Mammary epithelial cell (primary cell): ENCODE results near the gene GOLGA2.

Source experiments
- CTCF ChIP-seq, 2 donors: IDR thresholded peaks in 1 of 2; conservative IDR thresholded peaks in 1 of 2; 2 replicates each; pipeline ENCODE4 v1.5.1; 2011 to 2012; ENCODE audit warnings: inconsistent platforms in 2 of 2, low read length in 2 of 2, mild to moderate bottlenecking in 2 of 2, control low read depth in 1 of 2, low read depth in 1 of 2; ENCODE audit not compliant: insufficient read depth in 1 of 2; ENCODE audit errors: extremely low read depth in 1 of 2
- EZH2 ChIP-seq: IDR thresholded peaks from 2 replicates; pipeline ENCODE4 v1.6.1; 2012; ENCODE audit warnings: low read length, inconsistent platforms, borderline replicate concordance

GRCh38 chr9:128259156-128259555, 16.7 kb downstream of the GOLGA2 start:
- no peak for TF ChIP-seq CTCF (conservative IDR thresholded peaks at IDR 0.05 in 1 of 2, IDR thresholded peaks at IDR 0.05 in 1 of 2; ENCODE audit: extremely low read depth in 1 of 2, insufficient read depth in 1 of 2, low read depth in 1 of 2, low read length in 2 of 2)
- no peak for TF ChIP-seq EZH2
